Astrocyte of the cerebellum (primary cell): ENCODE results near the gene HMHB1.

ENCODE experiments used
- DNase-seq: peaks from one replicate; pipeline ENCODE4 v3.0.0-alpha.2; 2011; ENCODE audit warnings: low read depth
- H3K4me3 ChIP-seq: 2 replicates; pipeline ENCODE4 v1.5.1; 2011; ENCODE audit warnings: mild to moderate bottlenecking, low read depth, low read length, moderate library complexity
- in situ Hi-C: cut with HindIII; loops from 2 replicates; pipeline ENCODE4 v1.10.0; 2017; ENCODE audit warnings: low sequenced_read_pairs
- TF ChIP-seq, protein P1 (sequence below): IDR thresholded peaks from 2 replicates; pipeline ENCODE4 v1.5.1; 2012; ENCODE audit warnings: low read length, low read depth, moderate library complexity, mild to moderate bottlenecking; ENCODE audit errors: missing control alignments

HMHB1 gene

DNA sequence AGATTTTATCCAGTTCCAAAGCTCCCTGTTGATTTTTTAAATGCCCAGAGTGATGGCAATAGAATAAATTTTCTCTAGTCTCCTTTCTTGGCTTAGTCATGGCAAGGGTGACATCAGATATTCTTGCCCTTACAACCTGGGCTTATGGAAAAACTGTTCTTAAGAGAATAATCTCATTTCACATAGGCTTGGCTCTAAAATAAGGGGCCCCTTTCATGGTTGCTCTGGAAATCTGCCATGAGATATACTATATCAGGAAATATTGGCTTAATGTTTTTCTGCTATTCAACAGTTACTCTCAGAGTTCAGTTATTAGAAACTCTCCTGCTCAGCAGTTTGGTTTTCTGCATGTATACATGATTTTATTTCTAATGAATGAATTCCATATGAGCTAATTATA lies 7.8 kb downstream of the HMHB1 start:
- TF ChIP-seq, protein P1, sequence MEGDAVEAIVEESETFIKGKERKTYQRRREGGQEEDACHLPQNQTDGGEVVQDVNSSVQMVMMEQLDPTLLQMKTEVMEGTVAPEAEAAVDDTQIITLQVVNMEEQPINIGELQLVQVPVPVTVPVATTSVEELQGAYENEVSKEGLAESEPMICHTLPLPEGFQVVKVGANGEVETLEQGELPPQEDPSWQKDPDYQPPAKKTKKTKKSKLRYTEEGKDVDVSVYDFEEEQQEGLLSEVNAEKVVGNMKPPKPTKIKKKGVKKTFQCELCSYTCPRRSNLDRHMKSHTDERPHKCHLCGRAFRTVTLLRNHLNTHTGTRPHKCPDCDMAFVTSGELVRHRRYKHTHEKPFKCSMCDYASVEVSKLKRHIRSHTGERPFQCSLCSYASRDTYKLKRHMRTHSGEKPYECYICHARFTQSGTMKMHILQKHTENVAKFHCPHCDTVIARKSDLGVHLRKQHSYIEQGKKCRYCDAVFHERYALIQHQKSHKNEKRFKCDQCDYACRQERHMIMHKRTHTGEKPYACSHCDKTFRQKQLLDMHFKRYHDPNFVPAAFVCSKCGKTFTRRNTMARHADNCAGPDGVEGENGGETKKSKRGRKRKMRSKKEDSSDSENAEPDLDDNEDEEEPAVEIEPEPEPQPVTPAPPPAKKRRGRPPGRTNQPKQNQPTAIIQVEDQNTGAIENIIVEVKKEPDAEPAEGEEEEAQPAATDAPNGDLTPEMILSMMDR: no peak
- in situ Hi-C loops: loop anchor here (10.0 kb wide), 2 partner anchors 405 to 885 kb away; no protein-coding TSS in a partner anchor
- no peak for DNase-seq
- H3K4me3 ChIP-seq: no peak overlapping the region

DNA sequence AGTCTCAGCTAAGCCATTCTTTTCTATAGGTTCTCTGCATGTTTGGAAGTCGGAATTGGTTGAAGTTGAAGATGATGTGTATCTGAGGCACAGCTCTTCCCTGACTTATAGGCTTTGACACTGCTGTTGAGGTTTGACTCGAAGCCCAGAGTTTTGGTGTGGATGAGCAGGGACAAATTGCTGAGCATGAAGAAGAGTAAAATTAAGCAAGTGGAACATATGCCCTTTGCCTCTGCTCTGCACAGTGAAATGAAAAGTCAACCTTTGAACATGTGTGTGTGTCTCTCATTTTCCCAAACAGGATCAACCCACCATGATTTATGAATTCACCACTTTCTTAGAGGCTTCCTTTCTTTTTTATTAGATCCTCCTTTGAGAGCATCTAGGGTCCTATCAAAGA lies 8.5 kb downstream of the HMHB1 start:
- TF ChIP-seq, protein P1: no peak
- H3K4me3 ChIP-seq: no peak overlapping the region
- in situ Hi-C loops: loop anchor here (10.0 kb wide), 2 partner anchors 406 to 886 kb away; no protein-coding TSS in a partner anchor
- no peak for DNase-seq

DNA sequence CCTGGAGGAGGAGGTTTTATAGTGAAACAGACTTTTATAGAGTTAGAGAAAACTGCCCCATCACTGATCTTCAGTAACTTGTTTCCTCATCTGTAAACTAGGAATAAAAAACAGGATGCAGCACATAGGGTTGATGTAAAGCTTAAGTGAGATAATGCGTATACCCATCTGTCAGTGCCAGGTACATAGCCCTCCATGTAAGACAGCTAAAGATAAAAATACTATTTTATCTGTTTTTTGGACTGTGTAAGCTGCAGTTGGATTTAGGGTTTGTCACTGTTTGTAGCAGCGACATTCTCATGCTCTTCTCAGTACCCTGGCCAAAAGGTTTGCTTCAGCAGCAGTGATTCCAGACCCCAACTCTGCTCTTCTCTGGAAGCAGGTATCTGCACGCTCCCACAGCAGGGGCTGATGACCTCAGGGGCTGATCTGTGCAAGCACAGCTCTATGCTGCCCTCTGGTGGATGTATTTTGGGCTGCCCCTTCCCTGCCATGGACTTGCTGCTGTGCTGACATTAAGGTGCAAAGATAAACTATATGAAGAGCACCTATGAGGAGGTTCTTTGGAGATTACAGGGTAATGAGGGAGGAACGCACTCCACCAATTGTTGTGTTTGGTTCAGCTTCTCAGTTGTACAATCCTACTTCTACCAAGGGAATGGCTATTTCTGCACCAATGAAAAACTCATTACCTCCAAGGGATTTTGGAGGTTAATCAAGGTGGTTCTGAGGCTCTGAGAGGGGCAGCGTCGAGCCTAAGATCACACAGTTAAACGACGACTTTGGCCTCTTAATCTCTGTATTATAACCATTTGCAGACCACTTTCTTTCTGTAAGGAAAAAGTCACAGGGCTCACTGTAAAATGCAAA lies 13.1 kb downstream of the HMHB1 start:
- H3K4me3 ChIP-seq: no peak overlapping the region
- TF ChIP-seq, protein P1: peak; percentile 92
- DNase-seq: peak; percentile 45
- in situ Hi-C loops: loop anchor here (10.0 kb wide), 2 partner anchors 410 to 890 kb away; no protein-coding TSS in a partner anchor

DNA sequence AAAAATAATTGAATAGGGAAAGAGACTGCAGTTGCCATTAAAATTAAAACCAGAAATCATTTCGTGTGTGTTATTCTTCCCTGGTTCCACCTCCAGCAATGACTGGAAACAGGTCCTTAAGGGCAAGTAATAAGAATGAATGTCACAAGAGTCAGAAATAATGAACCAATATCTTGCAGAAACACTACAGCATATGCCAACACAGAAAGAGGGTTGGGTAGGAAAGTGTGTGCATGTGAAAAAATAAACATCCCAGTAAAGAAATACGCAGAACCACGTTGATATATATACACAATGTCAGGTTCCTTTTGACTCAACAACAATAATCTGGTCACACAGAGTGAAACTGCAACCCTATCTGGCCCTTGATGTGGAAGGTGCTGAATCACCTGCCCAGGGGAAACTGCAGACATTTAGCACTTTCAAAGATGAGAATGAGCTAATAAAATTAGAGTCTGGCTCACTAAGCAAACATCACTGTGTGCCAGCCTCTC lies 15.0 kb downstream of the HMHB1 start:
- in situ Hi-C loops: loop anchor here (10.0 kb wide), 2 partner anchors 412 to 892 kb away; no protein-coding TSS in a partner anchor
- no peak overlapping the region for H3K4me3 ChIP-seq
- DNase-seq: no peak
- TF ChIP-seq, protein P1: no peak

DNA sequence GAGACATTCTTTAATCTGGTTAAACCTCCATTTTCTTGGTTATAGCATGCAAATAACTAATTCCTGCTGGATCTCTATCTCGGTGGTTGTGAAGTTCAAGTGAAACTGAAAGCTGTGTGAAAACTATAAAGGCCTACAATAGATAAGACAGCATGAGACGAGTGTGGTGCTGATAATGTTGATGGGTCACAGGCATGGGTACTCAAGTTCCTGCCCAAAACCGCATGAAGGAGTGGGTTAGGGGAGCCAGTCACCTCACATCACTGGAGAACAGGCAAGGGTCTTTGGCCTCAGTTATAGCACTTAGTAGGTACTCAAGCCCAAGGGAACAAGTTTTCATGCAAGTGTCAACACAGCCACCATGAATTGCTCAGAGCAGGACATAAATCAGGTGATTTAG lies 16.7 kb downstream of the HMHB1 start:
- H3K4me3 ChIP-seq: no peak overlapping the region
- DNase-seq: no peak

DNA sequence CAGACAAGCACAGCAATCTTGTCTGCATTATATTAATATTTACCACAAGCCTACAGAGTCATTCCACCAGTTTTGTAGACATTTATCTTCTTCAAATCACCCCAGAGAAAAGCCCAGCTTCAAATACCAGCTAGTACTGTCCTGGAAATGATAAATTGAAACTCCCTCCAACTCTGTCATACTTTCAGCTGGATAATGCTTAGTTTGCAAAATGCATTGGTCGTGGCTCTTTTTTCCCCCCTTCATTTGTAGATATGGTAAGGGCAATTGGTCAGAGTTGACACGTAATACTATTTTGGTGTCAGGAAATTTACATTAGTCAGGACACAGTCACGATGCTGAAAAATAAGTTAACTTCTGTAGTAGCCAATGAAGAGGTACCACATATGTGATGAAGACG lies 21.2 kb downstream of the HMHB1 start:
- DNase-seq: no peak
- in situ Hi-C loops: no loop called here
- no peak overlapping the region for H3K4me3 ChIP-seq
- TF ChIP-seq, protein P1: no peak

More for the DNA sequence above, 16.7 kb downstream of the HMHB1 start:
- in situ Hi-C loops: loop anchor here (10.0 kb wide), 2 partner anchors 414 to 894 kb away; no protein-coding TSS in a partner anchor
- TF ChIP-seq, protein P1: no peak
